ENCODE data around the gene MPO. TPM values are rescaled to one million over a fixed set of nuclear protein-coding genes. Genes with fewer than 3 reads are reported as not detected.
A peak's percentile ranks its signal among the peaks of the same experiment; 100 is the strongest.

The MPO gene
- total RNA-seq, 2 donors from 2014 or later: 0.57 TPM; not detected in 1

- H3K27ac ChIP-seq: no peak overlapping the region
- TF ChIP-seq, protein P1, sequence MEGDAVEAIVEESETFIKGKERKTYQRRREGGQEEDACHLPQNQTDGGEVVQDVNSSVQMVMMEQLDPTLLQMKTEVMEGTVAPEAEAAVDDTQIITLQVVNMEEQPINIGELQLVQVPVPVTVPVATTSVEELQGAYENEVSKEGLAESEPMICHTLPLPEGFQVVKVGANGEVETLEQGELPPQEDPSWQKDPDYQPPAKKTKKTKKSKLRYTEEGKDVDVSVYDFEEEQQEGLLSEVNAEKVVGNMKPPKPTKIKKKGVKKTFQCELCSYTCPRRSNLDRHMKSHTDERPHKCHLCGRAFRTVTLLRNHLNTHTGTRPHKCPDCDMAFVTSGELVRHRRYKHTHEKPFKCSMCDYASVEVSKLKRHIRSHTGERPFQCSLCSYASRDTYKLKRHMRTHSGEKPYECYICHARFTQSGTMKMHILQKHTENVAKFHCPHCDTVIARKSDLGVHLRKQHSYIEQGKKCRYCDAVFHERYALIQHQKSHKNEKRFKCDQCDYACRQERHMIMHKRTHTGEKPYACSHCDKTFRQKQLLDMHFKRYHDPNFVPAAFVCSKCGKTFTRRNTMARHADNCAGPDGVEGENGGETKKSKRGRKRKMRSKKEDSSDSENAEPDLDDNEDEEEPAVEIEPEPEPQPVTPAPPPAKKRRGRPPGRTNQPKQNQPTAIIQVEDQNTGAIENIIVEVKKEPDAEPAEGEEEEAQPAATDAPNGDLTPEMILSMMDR (IDR thresholded peaks at IDR 0.05): peak; percentile 79 to 88 (median 84)
- TF ChIP-seq POLR2A (IDR thresholded peaks at IDR 0.05) (no peak), POLR2AphosphoS5 (IDR thresholded peaks at IDR 0.05) (peak; percentile 22)
- WGBS: 6% methylated on average over 50 of the region's 57 CpGs
- no peaks in the 10 kb centered on the region for H3K9me3 ChIP-seq
- no peaks in the 10 kb centered on the region for H3K36me3 ChIP-seq
- peaks cover 4% of the 10 kb centered on the region for H3K27me3 ChIP-seq (replicated peaks; ENCODE audit: insufficient read depth)
- intact Hi-C loops (cut with DNase I): loop anchor here (5.0 kb wide), 1 partner anchor 168 kb away; the partner anchor contains the start of gene RNF43
- DNase-seq (ENCODE audit: low spot score): peak; percentile 50
- no peaks in the 10 kb centered on the region for H3K4me1 ChIP-seq (replicated peaks)
- H3K4me3 ChIP-seq: peak overlapping the region; percentile 18 to 33
Observed at GRCh38 chr17:58249270-58250133, 31.2 kb downstream of the MPO start.

GRCh38 chr17:58248955-58249269, 31.8 kb downstream of the MPO start:
- Histone ChIP-seq H3K4me3 (peak overlapping the region in 1 of 2 donors; percentile 33), H3K36me3 (no peaks in the 10 kb centered on the region), H3K9me3 (no peaks in the 10 kb centered on the region), H3K27me3 (replicated peaks; ENCODE audit: insufficient read depth) (peaks cover 4% of the 10 kb centered on the region), H3K4me1 (replicated peaks) (no peaks in the 10 kb centered on the region), H3K27ac (no peak overlapping the region)
- TF ChIP-seq POLR2AphosphoS5 (IDR thresholded peaks at IDR 0.05) (no peak), POLR2A (IDR thresholded peaks at IDR 0.05) (no peak)
- TF ChIP-seq, protein P1 (IDR thresholded peaks at IDR 0.05): no peak
- DNase-seq (ENCODE audit: low spot score): no peak
- intact Hi-C loops (cut with DNase I): loop anchor here (5.0 kb wide), 1 partner anchor 168 kb away; the partner anchor contains the start of gene RNF43
- WGBS: 11% methylated on average over 10 of the region's 10 CpGs

DNA sequence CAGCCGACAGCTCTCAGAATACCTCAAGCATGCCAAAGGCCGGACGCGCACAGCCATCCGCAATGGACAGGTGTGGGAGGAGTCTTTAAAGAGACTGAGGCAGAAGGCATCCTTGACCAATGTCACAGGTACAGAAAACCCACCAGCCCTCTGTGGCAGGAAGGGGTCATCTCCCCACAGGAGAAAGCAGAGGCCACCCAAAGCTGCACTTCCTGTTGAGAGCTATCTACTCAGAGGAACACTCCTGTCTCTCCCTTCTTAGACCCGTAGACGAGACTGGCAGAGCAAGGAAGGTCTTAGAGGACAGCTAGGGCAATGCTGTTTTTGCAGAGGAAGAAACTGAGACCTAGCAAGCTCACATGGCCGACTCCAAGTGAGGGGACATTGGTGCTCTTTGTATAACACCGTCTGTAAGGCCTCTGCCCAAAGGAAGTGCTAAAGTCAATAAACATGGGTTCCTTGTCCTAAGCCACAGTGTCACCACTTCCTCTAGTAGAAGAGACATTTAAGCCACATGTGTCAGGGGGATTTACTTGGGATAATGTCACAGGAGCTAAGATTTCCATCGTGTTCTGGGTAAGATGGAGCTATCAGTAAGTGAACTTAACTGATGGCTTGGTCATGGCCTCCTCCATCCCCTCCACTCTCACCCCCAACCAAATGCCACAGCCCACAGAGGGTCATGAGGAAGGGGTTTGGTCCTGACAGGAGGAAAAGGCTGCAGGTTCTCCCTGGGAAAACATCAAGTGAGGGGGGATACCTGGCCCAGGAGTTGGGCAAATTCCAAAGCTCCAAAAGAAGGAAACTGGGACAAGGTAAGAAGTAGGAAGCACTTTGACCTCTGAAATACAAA, 33.0 kb downstream of the MPO start:
- Histone ChIP-seq H3K27ac (no peak overlapping the region), H3K9me3 (no peaks in the 10 kb centered on the region), H3K36me3 (no peaks in the 10 kb centered on the region), H3K4me1 (replicated peaks) (no peaks in the 10 kb centered on the region), H3K27me3 (replicated peaks; ENCODE audit: insufficient read depth) (peaks cover 4% of the 10 kb centered on the region), H3K4me3 (no peak overlapping the region)
- DNase-seq (ENCODE audit: low spot score): no peak
- TF ChIP-seq, protein P1 (IDR thresholded peaks at IDR 0.05): no peak
- TF ChIP-seq POLR2AphosphoS5 (IDR thresholded peaks at IDR 0.05): no peak
- no peak for TF ChIP-seq POLR2A (IDR thresholded peaks at IDR 0.05)
- intact Hi-C loops (cut with DNase I): loop anchor here (5.0 kb wide), 1 partner anchor 170 kb away; the partner anchor contains the start of gene RNF43
- WGBS: 85% methylated on average over 10 of the region's 10 CpGs

- Histone ChIP-seq H3K27ac (no peak overlapping the region), H3K27me3 (replicated peaks; ENCODE audit: insufficient read depth) (peaks cover under 1% of the 10 kb centered on the region), H3K36me3 (no peaks in the 10 kb centered on the region), H3K4me1 (replicated peaks) (no peaks in the 10 kb centered on the region), H3K4me3 (no peak overlapping the region), H3K9me3 (no peaks in the 10 kb centered on the region)
- intact Hi-C loops (cut with DNase I): loop anchor here (5.0 kb wide), 1 partner anchor 171 kb away; the partner anchor contains the start of gene RNF43
- no peak for TF ChIP-seq POLR2AphosphoS5 (IDR thresholded peaks at IDR 0.05)
- 88% methylated on average over 1 of the region's 1 CpG for WGBS
- DNase-seq (ENCODE audit: low spot score): no peak
Observed at GRCh38 chr17:58246781-58247180, 34.0 kb downstream of the MPO start.

- no peak for TF ChIP-seq POLR2AphosphoS5 (IDR thresholded peaks at IDR 0.05)
- TF ChIP-seq, protein P1 (IDR thresholded peaks at IDR 0.05): no peak
- DNase-seq (ENCODE audit: low spot score): no peak
- no peak overlapping the region for H3K4me3 ChIP-seq
- no peaks in the 10 kb centered on the region for H3K9me3 ChIP-seq
- H3K27ac ChIP-seq: no peak overlapping the region
- H3K36me3 ChIP-seq: no peaks in the 10 kb centered on the region
- 83% methylated on average over 13 of the region's 13 CpGs for WGBS
- intact Hi-C loops (cut with DNase I): loop anchor here (5.0 kb wide), 1 partner anchor 171 kb away; the partner anchor contains the start of gene RNF43
- H3K4me1 ChIP-seq (replicated peaks): no peaks in the 10 kb centered on the region
- no peaks in the 10 kb centered on the region for H3K27me3 ChIP-seq (replicated peaks; ENCODE audit: insufficient read depth)
Observed at GRCh38 chr17:58246104-58246740, 34.5 kb downstream of the MPO start.
